IMR-90 (cell line): Measurements from ENCODE around the gene ZBP1.

Source experiments
- MAFK ChIP-seq: IDR thresholded peaks from 2 replicates; pipeline ENCODE4 v1.6.1; 2012; ENCODE audit warnings: low read depth, low read length, improper control_type of control experiment
- POLR2A ChIP-seq: IDR thresholded peaks from 2 replicates; pipeline ENCODE4 v1.6.1; 2012; ENCODE audit warnings: mild to moderate bottlenecking, low read depth, low read length
- RAD21 ChIP-seq: IDR thresholded peaks from 2 replicates; pipeline ENCODE4 v1.6.1; 2012; ENCODE audit warnings: low read length, improper control_type of control experiment
- TF ChIP-seq, protein P1 (sequence below): conservative IDR thresholded peaks from 2 replicates; pipeline ENCODE4 v1.5.1; 2012; ENCODE audit warnings: mild to moderate bottlenecking, low read depth, low read length, improper control_type of control experiment

DNA sequence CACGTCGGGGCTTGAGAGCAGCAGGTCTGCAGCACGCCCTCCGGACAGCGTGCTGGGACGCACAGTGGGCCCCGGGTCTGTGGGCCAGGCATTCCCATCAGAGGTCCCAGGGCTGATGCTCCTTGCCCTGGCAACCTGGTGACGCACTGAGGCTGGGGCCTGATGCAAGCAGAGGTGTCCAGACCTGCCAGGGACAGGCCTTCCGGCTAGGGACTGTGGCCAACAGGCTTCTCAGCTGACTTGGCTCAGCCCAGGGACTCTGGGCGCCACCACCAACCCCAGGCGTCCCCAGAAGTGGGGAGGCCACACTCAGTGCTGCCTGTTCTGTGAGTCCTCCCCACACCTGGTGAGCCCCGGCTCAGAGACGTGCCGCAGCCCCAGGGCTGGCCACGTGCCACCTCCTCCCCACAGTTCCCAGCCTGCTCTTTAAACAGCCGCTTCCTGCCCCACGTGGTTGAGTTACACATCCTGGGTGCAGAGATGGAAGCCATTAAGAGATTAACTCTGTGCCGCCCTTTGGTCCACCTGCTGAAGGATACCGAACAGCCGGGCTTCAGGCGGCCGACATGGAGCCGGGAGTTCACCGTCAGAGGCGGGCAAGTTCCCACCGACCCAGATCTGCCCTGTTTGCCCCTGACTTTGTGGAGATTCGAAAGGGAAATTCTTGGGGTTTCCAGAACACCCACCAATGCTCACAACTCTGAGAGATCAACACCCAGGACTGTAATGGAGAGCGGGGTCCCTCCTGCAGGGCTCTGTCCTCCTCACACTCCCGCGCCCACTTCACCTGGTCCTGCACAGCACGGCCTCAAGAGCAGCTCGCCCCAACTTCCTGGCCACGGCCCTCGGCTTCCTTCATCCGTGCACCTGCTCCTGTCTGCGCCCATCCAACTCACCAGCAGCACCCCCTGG, 37.6 kb upstream of the ZBP1 start:
- TF ChIP-seq, protein P1, sequence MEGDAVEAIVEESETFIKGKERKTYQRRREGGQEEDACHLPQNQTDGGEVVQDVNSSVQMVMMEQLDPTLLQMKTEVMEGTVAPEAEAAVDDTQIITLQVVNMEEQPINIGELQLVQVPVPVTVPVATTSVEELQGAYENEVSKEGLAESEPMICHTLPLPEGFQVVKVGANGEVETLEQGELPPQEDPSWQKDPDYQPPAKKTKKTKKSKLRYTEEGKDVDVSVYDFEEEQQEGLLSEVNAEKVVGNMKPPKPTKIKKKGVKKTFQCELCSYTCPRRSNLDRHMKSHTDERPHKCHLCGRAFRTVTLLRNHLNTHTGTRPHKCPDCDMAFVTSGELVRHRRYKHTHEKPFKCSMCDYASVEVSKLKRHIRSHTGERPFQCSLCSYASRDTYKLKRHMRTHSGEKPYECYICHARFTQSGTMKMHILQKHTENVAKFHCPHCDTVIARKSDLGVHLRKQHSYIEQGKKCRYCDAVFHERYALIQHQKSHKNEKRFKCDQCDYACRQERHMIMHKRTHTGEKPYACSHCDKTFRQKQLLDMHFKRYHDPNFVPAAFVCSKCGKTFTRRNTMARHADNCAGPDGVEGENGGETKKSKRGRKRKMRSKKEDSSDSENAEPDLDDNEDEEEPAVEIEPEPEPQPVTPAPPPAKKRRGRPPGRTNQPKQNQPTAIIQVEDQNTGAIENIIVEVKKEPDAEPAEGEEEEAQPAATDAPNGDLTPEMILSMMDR: no peak
- no peak for TF ChIP-seq POLR2A
- TF ChIP-seq RAD21: no peak
- no peak for TF ChIP-seq MAFK
